Endothelial cell of umbilical vein (primary cell): Measurements from ENCODE around the gene CACNA2D2. TPM values are rescaled to one million over a fixed set of nuclear protein-coding genes. Genes with fewer than 3 reads are reported as not detected.

Source experiments
- BruUV-seq: library from RNA; stranded (reverse); fragments of 400-500 nt; replicated peaks from 2 replicates; lab custom pipeline; 2021; lab: Mats Ljungman, UMichigan
- CTCF ChIA-PET: fragments of 300-600, 350-600 bp; sonication (Branson Sonifier 250); formaldehyde crosslinking; loops from one replicate; lab custom pipeline; 2021; ENCODE audit warnings: antibody characterized with exemption, inconsistent platforms; lab: Charles Lee
- POLR2A ChIA-PET: fragments of 300-600, 350-600 bp; sonication (Branson Sonifier 250); formaldehyde crosslinking; loops from one replicate; lab custom pipeline; 2021; ENCODE audit warnings: antibody characterized with exemption, inconsistent platforms; lab: Charles Lee
- DNase-seq: peaks from one replicate; pipeline ENCODE4 v3.0.0-alpha.2; 2011; ENCODE audit warnings: low read depth, low spot score
- FAIRE-seq: peaks from 2 replicates; lab custom pipeline; 2011; peaks lifted over from hg19 to GRCh38; lab: Jason Lieb, UNC
- H2AFZ ChIP-seq: 2 replicates; pipeline ENCODE4 v1.6.0; 2012; ENCODE audit warnings: low read depth, low read length, control low read depth, inconsistent platforms
- H3K27ac ChIP-seq: 2 replicates; pipeline ENCODE4 v1.5.1; 2011; ENCODE audit warnings: low read depth, mild to moderate bottlenecking, control low read depth, low read length, moderate library complexity; ENCODE audit not compliant: insufficient read depth
- H3K27me3 ChIP-seq, 2 experiments: 2 replicates each; pipeline versions ENCODE4 v1.6.0 to v1.6.1; 2011; ENCODE audit warnings: low read length in 2 of 2, mixed read lengths in 1 of 2; ENCODE audit not compliant: control insufficient read depth in 2 of 2, insufficient read depth in 2 of 2
- H3K36me3 ChIP-seq, 2 experiments: 2 replicates in 1 of 2; 3 replicates in 1 of 2; pipeline ENCODE4 v1.5.1; 2011; ENCODE audit warnings: low read length in 2 of 2, mild to moderate bottlenecking in 1 of 2, moderate library complexity in 1 of 2; ENCODE audit not compliant: control insufficient read depth in 2 of 2, insufficient read depth in 2 of 2; ENCODE audit errors: extremely low read depth in 1 of 2
- H3K4me1 ChIP-seq: 3 replicates; pipeline ENCODE4 v1.5.1; 2011; ENCODE audit warnings: mild to moderate bottlenecking, low read length; ENCODE audit not compliant: control insufficient read depth, insufficient read depth; ENCODE audit errors: extremely low read depth
- H3K4me2 ChIP-seq: 2 replicates; pipeline ENCODE4 v1.6.1; 2011; ENCODE audit warnings: low read length, control low read depth, mixed read lengths; ENCODE audit not compliant: insufficient read depth
- H3K4me3 ChIP-seq, 3 experiments: fragments of 200-600 bp in 1 of 3; sonication (generic), shearing (Covaris generic) in 1 of 3; replicated peaks in 1 of 3; 2 replicates each; pipeline ENCODE4 v1.5.1; 2011 to 2016; ENCODE audit warnings: control low read depth in 3 of 3, low read length in 3 of 3, mild to moderate bottlenecking in 2 of 3, inconsistent platforms in 1 of 3, low read depth in 1 of 3, moderate library complexity in 1 of 3; ENCODE audit not compliant: insufficient read depth in 1 of 3
- H3K79me2 ChIP-seq: 2 replicates; pipeline ENCODE4 v1.6.0; 2012; ENCODE audit warnings: low read length, inconsistent platforms; ENCODE audit not compliant: control insufficient read depth, insufficient read depth
- H3K9ac ChIP-seq: replicated peaks from 2 replicates; pipeline ENCODE3; 2011; ENCODE audit warnings: low read length, control low read depth; ENCODE audit not compliant: insufficient read depth; ENCODE audit errors: extremely low read depth
- H3K9me1 ChIP-seq: replicated peaks from 3 replicates; pipeline ENCODE4 v1.6.0; 2011; ENCODE audit warnings: mild to moderate bottlenecking, low read length; ENCODE audit not compliant: control insufficient read depth, insufficient read depth; ENCODE audit errors: extremely low read depth
- H3K9me3 ChIP-seq: replicated peaks from 2 replicates; pipeline ENCODE4 v1.5.1; 2012; ENCODE audit warnings: low read length, inconsistent platforms; ENCODE audit not compliant: control insufficient read depth, insufficient read depth
- H4K20me1 ChIP-seq: replicated peaks from 2 replicates; pipeline ENCODE3; 2011; ENCODE audit warnings: mild to moderate bottlenecking, low read length; ENCODE audit not compliant: control insufficient read depth, insufficient read depth; ENCODE audit errors: extremely low read depth
- FOS ChIP-seq: IDR thresholded peaks from 2 replicates; pipeline ENCODE4 v1.6.1; 2011; ENCODE audit warnings: mild to moderate bottlenecking, low read length, moderate library complexity, borderline replicate concordance; ENCODE audit not compliant: insufficient read depth
- GATA2 ChIP-seq: IDR thresholded peaks from 2 replicates; pipeline ENCODE4 v1.7.0; 2011; ENCODE audit warnings: low read depth, mild to moderate bottlenecking, moderate library complexity, mixed read lengths, low read length; ENCODE audit not compliant: insufficient read length, insufficient read depth
- JUN ChIP-seq: IDR thresholded peaks from 2 replicates; pipeline ENCODE4 v1.6.1; 2011; ENCODE audit warnings: borderline replicate concordance, low read depth; ENCODE audit not compliant: insufficient read length, insufficient read depth
- MYC ChIP-seq: IDR thresholded peaks from one replicate; pipeline ENCODE4 v1.6.1; 2011; ENCODE audit warnings: mild to moderate bottlenecking, low read depth, low read length
- POLR2A ChIP-seq: IDR thresholded peaks from 2 replicates; pipeline ENCODE4 v1.6.1; 2012; ENCODE audit warnings: low read depth, mild to moderate bottlenecking, control low read depth, low read length
- POLR2AphosphoS5 ChIP-seq: IDR thresholded peaks from 2 replicates; pipeline ENCODE4 v1.6.1; 2012; ENCODE audit warnings: low read depth, mild to moderate bottlenecking, control low read depth, low read length, moderate library complexity; ENCODE audit not compliant: insufficient read depth
- dilution Hi-C: fragments of 300-500 bp; cut with MboI; formaldehyde crosslinking; loops from one replicate; pipeline ENCODE4 v1.15.0; 2019; ENCODE audit warnings: low sequenced_read_pairs; ENCODE audit not compliant: extremely low pct_ligation_motif_present
- intact Hi-C: fragments of 100-400 bp; cut with micrococcal nuclease; formaldehyde crosslinking; loops from one replicate; pipeline ENCODE4 v1.10.0; 2022
- polyA plus RNA-seq, 4 experiments: library from polyadenylated mRNA; depleted of rRNA in 3 of 4; stranded (reverse) in 3 of 4; unstranded in 1 of 4; fragments of >200 nt; gene quantifications; 2 replicates each; pipeline versions ENCODE4 v1.2.1 to v1.2.3, GENCODE V29; 2011 to 2012; ENCODE audit warnings: missing spikeins in 1 of 4
- total RNA-seq: library from RNA; stranded (reverse); gene quantifications from 2 replicates; pipeline ENCODE4 v1.2.3, GENCODE V29; 2021
- TF ChIP-seq, protein P1 (sequence below), 2 donors: IDR thresholded peaks; 1 replicate in 1 of 2; 2 replicates in 1 of 2; pipeline ENCODE4 v1.5.1; 2011; ENCODE audit warnings: low read length in 2 of 2, mild to moderate bottlenecking in 2 of 2, moderate library complexity in 2 of 2, control low read depth in 1 of 2, inconsistent platforms in 1 of 2, low read depth in 1 of 2; ENCODE audit not compliant: insufficient read depth in 1 of 2; ENCODE audit errors: extremely low read depth in 1 of 2

CACNA2D2 gene
- total and polyA plus RNA-seq, 2 donors (not counting 3 experiments of a cell fraction or from before 2014, with no cell fraction given), result 0.15 TPM; not detected in 1

DNA sequence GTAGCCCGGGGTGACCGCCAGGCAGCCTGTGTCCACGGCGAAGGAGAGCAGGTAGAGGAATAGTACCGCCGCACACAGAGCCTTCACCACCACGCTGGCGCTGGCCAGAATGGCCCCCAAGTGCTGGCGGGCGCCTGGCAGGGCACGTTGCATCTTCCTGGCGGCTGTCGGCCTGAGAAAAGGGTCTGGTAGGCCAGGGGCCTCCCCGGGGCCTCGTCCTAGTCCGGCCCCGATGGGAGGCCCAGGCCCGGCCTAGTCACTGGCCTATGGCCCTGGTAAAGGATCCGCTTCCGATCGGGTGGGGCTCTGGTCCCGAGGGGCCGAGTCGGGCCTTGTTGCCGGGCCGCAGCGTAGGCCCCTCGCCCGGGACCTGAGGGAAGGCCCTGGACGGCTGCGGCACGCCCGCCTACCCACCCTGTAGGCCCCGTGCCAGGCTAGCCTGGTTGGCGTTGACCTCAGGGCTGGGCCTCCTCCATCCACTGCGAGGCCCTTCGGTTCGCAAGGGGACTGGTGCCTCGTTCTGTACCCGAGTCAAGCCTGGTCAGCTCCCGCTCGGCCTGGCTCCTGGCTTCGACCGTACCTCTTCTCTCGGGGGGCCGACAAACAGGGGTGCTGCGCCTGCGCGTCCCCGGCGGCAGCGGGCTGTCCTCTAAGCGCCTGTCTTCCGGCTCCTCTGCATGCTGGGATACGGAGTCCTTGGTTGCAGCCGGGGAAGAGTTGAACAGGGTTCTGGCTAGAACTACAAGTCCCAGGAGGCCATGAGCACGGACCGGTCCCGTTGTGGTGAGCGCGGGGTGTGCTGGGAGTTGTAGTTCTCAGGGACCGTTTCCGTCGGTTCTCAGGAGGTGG is 144.3 kb downstream of the CACNA2D2 start, which contains the start of gene TMEM115:
TMEM115 (minus strand) TSS at position 611 of the 849 bp plus-strand sequence; CDS start at position 153, 458 bp downstream.
- Histone ChIP-seq H3K9me3 (no peaks in the 10 kb centered on the region), H4K20me1 (peaks cover 6% of the 10 kb centered on the region), H3K36me3 (peaks cover 0 to 15% of the 10 kb centered on the region in 2 experiments), H3K9ac (peak within 1 kb of the TSS; percentile 72), H3K79me2 (peaks cover 43% of the 10 kb centered on the region), H3K4me1 (peaks cover 31% of the 10 kb centered on the region), H2AFZ (peak within 1 kb of the TSS; percentile 75), H3K4me2 (peak within 1 kb of the TSS; percentile 90), H3K9me1 (no peaks in the 10 kb centered on the region), H3K4me3 (peak within 1 kb of the TSS; percentile 26 to 83 (median 63)), H3K27ac (peak within 1 kb of the TSS; percentile 52), H3K27me3 (no peaks in the 10 kb centered on the region)
- TSS peak; percentile 41 for BruUV-seq
- FAIRE-seq, result peak; percentile 99
- ChIA-PET POLR2A (no interaction called here), CTCF (interaction anchor here (1.6 kb wide), 1 partner anchor 8 kb away, joined by 4 read pairs; the partner anchor contains the start of genes CYB561D2 and NPRL2)
- no peak for TF ChIP-seq MYC
- TF ChIP-seq, protein P1, sequence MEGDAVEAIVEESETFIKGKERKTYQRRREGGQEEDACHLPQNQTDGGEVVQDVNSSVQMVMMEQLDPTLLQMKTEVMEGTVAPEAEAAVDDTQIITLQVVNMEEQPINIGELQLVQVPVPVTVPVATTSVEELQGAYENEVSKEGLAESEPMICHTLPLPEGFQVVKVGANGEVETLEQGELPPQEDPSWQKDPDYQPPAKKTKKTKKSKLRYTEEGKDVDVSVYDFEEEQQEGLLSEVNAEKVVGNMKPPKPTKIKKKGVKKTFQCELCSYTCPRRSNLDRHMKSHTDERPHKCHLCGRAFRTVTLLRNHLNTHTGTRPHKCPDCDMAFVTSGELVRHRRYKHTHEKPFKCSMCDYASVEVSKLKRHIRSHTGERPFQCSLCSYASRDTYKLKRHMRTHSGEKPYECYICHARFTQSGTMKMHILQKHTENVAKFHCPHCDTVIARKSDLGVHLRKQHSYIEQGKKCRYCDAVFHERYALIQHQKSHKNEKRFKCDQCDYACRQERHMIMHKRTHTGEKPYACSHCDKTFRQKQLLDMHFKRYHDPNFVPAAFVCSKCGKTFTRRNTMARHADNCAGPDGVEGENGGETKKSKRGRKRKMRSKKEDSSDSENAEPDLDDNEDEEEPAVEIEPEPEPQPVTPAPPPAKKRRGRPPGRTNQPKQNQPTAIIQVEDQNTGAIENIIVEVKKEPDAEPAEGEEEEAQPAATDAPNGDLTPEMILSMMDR (IDR thresholded peaks at IDR 0.05; ENCODE audit: extremely low read depth in 1 of 2, insufficient read depth in 1 of 2, low read depth in 1 of 2, low read length in 2 of 2), result no peak
- no peak for TF ChIP-seq JUN
- no peak for TF ChIP-seq GATA2
- TF ChIP-seq POLR2AphosphoS5, result peak; percentile 73
- TF ChIP-seq FOS, result no peak
- TF ChIP-seq POLR2A, result peak; percentile 85
- peak; percentile 98 for DNase-seq
- intact Hi-C loops (loop anchor here (1.0 to 5.0 kb wide), 4 partner anchors 8 to 1033 kb away; partner anchors contain the start of genes HEMK1, HYAL3, NAA80 and RBM15B), dilution Hi-C loops (no loop called here)
